ENCODE data around the gene ZIC5. TPM values are rescaled to one million over a fixed set of nuclear protein-coding genes. Genes with fewer than 3 reads are reported as not detected.
A peak's percentile ranks its signal among the peaks of the same experiment; 100 is the strongest.

ZIC5 gene
- total and polyA plus RNA-seq, 8 donors: 0.06 TPM; not detected in 7

DNA sequence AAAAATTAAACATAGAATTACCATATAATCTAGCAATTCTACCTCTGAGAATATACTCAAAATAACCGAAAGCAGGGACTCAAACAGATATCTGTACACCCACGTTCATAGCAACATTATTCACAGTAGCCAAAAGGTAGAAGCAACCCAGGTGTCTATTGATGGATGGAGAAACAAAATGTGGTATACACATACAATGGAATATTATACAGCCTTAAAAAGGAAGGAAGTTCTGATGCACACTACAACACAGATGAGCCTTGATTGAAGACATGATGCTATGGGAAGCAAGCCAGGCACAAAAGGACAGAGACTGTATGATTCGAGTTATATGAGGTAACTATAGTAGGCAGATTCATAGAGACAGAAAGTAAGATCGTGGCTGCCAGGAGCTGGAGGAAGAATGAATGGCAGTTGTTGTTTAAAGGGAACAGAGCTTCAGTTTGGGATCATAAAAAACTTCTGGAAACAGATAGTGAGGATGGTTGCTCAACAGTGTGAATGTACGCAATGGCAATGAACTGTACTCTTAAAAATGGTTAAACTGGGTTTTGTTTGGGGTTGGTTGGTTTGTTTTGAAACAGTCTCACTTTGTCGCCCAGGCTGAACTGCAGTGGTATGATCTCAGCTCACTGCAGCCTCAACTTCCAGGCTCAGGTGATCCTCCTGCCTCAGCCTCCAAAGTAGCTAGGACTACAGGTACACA, 47.5 kb downstream of the ZIC5 start:
- Histone ChIP-seq H3K27me3 (peaks cover 0 to 5% (median 2%) of the 10 kb centered on the region in 4 donors), H3K36me3 (no peaks in the 10 kb centered on the region), H3K27ac (no peak overlapping the region), H3K4me1 (no peaks in the 10 kb centered on the region), H3K9me3 (no peaks in the 10 kb centered on the region), H3K4me3 (no peak overlapping the region)
- WGBS, 2 donors: 89 to 94% methylated on average over 6 of the region's 6 CpGs
- no peak for ATAC-seq
- no peak for TF ChIP-seq CTCF (IDR thresholded peaks at IDR 0.05)
- DNase-seq: no peak
- intact Hi-C loops (cut with DNase I): no loop called here
- FAIRE-seq: no peak

DNA sequence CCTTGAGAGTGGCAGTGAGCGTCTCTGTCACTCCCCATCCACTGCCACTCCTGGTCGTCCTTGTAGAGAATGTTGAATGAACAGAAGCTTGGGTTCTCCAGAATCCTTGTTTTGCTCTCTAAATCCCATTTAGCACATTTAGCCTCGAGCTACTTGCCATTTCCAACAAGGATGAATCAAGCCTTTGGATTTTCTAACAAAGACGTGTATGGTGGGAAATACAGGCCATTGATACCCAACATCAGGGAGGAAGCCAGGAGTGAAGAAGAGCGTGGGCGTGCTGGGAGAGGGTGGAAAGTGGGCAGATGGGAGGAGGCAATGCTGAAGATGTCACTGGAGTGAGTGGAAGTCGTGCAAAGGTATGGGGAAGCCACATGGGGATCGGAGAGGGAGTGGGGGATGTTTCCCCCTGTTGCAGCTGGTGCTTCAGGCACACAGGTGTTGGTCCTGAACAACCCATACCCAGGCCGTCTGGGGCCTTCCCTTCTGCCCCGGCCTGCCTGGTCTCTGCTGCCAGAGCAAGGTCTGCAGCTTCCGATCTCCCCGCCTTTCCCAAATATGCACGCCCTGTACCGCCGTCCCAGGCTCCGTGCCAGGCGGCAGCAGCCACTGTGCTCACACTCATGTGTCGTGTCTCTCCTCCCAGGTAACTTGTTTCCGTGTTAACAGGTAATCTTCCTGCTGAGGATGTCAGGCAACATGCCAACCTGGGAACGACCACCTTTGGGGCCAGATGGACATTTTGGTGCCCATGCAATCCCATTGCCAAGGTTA, 48.7 kb downstream of the ZIC5 start:
- intact Hi-C loops (cut with DNase I): no loop called here

GRCh38 chr13:99919132-99919531, 52.4 kb downstream of the ZIC5 start:
- Histone ChIP-seq H3K27me3 (no peaks in the 10 kb centered on the region), H3K4me1 (no peaks in the 10 kb centered on the region), H3K9me3 (no peaks in the 10 kb centered on the region), H3K4me3 (no peak overlapping the region), H3K27ac (no peak overlapping the region), H3K36me3 (no peaks in the 10 kb centered on the region)
- DNase-seq (no peak), ATAC-seq (no peak), FAIRE-seq (no peak)
- intact Hi-C loops (cut with DNase I): loop anchor here in 2 of 3 donors (5.0 to 10.0 kb wide), 3 partner anchors 313 to 596 kb away; no protein-coding TSS in a partner anchor
- no peak for TF ChIP-seq CTCF (IDR thresholded peaks at IDR 0.05)
- 68% methylated on average over 2 of the region's 2 CpGs for WGBS, 2 donors

More for the DNA sequence above, 48.7 kb downstream of the ZIC5 start:
- H3K27ac ChIP-seq: no peak overlapping the region
- FAIRE-seq (no peak), ATAC-seq (no peak), DNase-seq (no peak)
- TF ChIP-seq CTCF (IDR thresholded peaks at IDR 0.05): no peak
- no peaks in the 10 kb centered on the region for H3K9me3 ChIP-seq
- H3K4me3 ChIP-seq: no peak overlapping the region
- no peaks in the 10 kb centered on the region for H3K36me3 ChIP-seq
- peaks cover 0 to 3% (median under 1%) of the 10 kb centered on the region in 4 donors for H3K27me3 ChIP-seq
- no peaks in the 10 kb centered on the region for H3K4me1 ChIP-seq
- WGBS, 2 donors: 77 to 78% methylated on average over 19 to 20 of the region's 20 CpGs

DNA sequence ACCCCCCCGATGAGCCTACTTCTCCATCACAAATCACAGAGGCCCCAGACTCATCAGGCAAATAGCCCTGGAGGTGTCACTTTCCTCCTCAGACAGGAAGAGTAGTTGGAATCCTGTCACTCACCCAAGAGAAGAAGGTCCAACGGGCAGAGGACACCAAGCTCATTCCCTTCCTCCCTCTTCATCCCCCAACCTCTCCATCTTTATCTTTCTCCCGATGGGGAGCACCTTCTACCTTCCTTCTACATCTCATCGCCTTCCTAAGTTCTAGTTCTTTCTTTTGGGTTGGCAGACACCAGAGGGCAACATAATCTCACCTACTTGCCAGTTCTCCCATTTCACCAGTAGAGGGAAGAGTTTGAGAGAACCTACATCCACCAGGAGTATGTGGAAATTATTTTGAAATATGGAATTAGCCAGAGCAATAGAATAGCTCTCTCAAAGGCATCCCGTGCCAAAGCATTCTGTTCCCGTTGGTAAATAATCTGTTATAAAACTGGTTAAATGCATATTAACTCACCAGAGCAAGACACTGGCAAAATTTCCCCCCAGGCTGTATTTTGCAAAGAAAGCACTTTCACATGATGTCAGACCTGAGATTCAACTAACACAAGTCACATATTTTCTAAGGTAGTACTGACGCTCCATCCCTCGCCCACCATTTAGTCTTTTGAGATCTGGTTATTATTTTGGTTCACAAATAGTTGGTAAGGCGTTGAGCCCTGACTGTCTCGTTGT, 55.0 kb downstream of the ZIC5 start:
- Histone ChIP-seq H3K36me3 (no peaks in the 10 kb centered on the region), H3K4me1 (no peaks in the 10 kb centered on the region), H3K27me3 (no peaks in the 10 kb centered on the region), H3K4me3 (no peak overlapping the region), H3K9me3 (no peaks in the 10 kb centered on the region), H3K27ac (no peak overlapping the region)
- TF ChIP-seq CTCF (IDR thresholded peaks at IDR 0.05): peak; percentile 72 to 83 (median 76)
- FAIRE-seq (peak; percentile 63), DNase-seq (peak in 2 of 6 donors; percentile 33 to 49), ATAC-seq (peak; percentile 86 to 99 (median 98))
- WGBS, 2 donors: 26 to 27% methylated on average over 10 of the region's 10 CpGs
- intact Hi-C loops (cut with DNase I): loop anchor here in 2 of 3 donors (5.0 to 10.0 kb wide), 3 partner anchors 316 to 598 kb away; no protein-coding TSS in a partner anchor

All from pancreas (tissue), 10 donors.